Measurements from ENCODE around the gene SLCO2B1. TPM values are rescaled to one million over a fixed set of nuclear protein-coding genes. Genes with fewer than 3 reads are reported as not detected.

SLCO2B1 gene
- total RNA-seq, 1 donor from 2014 or later, result not detected

DNA sequence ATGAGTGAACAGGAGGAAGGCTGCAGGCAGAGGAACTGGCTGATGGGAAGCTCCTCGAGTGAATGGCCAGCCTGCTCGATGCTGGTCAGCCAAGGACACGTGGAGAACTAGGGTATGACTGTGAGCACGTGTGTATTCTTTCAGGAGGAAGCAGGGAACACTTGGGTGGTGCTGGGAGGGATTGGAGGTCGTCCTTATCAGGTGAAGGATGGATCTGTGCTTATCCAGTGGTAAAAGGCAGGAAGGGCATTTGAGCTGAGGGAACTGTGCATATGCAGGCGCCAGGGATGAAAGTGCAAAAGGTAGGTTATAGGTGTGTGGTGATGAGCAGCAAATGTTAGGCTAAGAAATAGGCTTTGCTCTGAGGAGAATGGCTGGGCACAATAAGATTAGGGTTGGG, 9.7 kb upstream of the SLCO2B1 start:
- Mint-ChIP-seq H3K9me3 (no peaks in the 10 kb centered on the region), H3K4me1 (peaks cover 6% of the 10 kb centered on the region), H3K36me3 (no peaks in the 10 kb centered on the region), H3K4me3 (no peak overlapping the region), H3K27ac (no peak overlapping the region), H3K27me3 (ENCODE audit: low read depth) (peaks cover 47% of the 10 kb centered on the region)
- DNase-seq (ENCODE audit: low spot score in 2 of 2, unreplicated experiment in 2 of 2), result no peak
- TF ChIP-seq, protein P1, sequence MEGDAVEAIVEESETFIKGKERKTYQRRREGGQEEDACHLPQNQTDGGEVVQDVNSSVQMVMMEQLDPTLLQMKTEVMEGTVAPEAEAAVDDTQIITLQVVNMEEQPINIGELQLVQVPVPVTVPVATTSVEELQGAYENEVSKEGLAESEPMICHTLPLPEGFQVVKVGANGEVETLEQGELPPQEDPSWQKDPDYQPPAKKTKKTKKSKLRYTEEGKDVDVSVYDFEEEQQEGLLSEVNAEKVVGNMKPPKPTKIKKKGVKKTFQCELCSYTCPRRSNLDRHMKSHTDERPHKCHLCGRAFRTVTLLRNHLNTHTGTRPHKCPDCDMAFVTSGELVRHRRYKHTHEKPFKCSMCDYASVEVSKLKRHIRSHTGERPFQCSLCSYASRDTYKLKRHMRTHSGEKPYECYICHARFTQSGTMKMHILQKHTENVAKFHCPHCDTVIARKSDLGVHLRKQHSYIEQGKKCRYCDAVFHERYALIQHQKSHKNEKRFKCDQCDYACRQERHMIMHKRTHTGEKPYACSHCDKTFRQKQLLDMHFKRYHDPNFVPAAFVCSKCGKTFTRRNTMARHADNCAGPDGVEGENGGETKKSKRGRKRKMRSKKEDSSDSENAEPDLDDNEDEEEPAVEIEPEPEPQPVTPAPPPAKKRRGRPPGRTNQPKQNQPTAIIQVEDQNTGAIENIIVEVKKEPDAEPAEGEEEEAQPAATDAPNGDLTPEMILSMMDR (IDR thresholded peaks at IDR 0.05; ENCODE audit: unreplicated experiment), result no peak

DNA sequence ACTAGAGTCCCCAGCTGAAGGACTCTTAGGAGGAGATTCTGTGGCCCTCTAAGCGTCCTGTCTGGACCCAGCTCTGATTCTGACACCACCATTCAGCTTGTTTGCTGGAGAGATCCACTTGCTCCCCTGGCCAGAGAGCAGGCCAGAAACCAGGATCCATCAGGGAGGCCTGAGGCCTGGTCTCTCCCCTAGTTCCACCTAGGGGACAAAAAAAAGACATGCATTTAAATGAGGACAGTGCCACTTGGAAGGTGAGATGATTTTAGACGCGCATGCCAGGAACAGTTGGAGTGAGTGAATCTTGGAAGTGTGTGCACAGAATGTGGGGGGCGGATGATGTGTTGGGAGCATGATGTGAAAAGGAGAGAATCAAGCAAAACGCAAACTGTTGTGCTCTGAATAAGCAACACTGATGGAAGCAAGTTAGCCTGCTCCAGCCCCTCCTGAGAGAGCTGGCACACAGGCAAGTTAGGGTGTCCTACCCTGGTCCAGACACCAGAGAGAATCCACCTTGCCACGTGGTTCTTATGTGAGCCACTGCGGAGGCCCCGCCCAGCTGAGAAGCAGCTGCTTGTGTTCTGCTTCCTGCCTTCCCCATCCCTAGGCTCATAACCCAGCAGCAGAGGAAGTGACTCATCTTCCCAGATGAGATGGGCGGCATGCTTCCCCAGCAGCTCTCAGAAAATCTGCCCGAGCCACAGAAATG, 8.0 kb upstream of the SLCO2B1 start:
- Mint-ChIP-seq H3K4me3 (no peak overlapping the region), H3K4me1 (peaks cover 12% of the 10 kb centered on the region), H3K36me3 (no peaks in the 10 kb centered on the region), H3K27ac (no peak overlapping the region), H3K9me3 (no peaks in the 10 kb centered on the region), H3K27me3 (ENCODE audit: low read depth) (peaks cover 33% of the 10 kb centered on the region)
- no peak for DNase-seq (ENCODE audit: low spot score in 2 of 2, unreplicated experiment in 2 of 2)
- TF ChIP-seq, protein P1 (IDR thresholded peaks at IDR 0.05; ENCODE audit: unreplicated experiment), result no peak

DNA sequence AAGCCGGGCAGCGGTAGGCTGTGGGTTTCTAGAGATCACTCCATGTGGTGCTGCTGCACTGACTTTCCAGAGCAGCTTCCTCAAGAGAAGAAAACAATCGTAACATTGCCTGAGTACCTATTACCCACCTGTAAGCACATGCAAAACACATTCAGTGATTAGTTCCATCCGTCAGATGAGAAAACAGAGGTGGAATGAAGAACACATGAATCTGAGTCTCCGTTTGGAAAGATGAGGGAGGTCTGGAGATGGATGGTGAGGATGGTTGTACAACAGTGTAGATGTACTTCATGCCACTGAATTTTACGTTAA, 7.5 kb upstream of the SLCO2B1 start:
- H3K9me3 Mint-ChIP-seq, result no peaks in the 10 kb centered on the region
- no peaks in the 10 kb centered on the region for H3K36me3 Mint-ChIP-seq
- TF ChIP-seq, protein P1 (IDR thresholded peaks at IDR 0.05; ENCODE audit: unreplicated experiment), result no peak
- no peak overlapping the region for H3K4me3 Mint-ChIP-seq
- DNase-seq (ENCODE audit: low spot score in 2 of 2, unreplicated experiment in 2 of 2), result no peak
- no peak overlapping the region for H3K27ac Mint-ChIP-seq
- H3K4me1 Mint-ChIP-seq, result peaks cover 13% of the 10 kb centered on the region
- peaks cover 28% of the 10 kb centered on the region for H3K27me3 Mint-ChIP-seq (ENCODE audit: low read depth)

DNA sequence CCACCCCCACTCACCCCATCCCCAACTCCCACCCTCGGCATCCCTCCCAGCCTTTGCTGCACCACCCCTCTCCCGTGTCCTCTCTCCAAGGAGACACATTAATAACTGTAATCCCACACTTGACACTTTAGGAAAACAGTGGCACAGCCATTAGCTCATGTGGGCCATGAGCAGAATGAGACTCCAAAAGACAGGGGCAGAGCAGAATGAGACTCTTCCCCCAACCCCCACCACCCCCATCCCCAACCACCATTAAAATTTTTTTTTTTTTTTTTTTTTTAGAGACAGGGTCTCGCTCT, 6.2 kb upstream of the SLCO2B1 start:
- H3K27me3 Mint-ChIP-seq (ENCODE audit: low read depth), result peaks cover 21% of the 10 kb centered on the region
- H3K4me1 Mint-ChIP-seq, result peaks cover 13% of the 10 kb centered on the region
- H3K4me3 Mint-ChIP-seq, result no peak overlapping the region
- H3K36me3 Mint-ChIP-seq, result no peaks in the 10 kb centered on the region
- DNase-seq (ENCODE audit: low spot score in 2 of 2, unreplicated experiment in 2 of 2), result no peak
- H3K27ac Mint-ChIP-seq, result no peak overlapping the region
- TF ChIP-seq, protein P1 (IDR thresholded peaks at IDR 0.05; ENCODE audit: unreplicated experiment), result no peak
- H3K9me3 Mint-ChIP-seq, result no peaks in the 10 kb centered on the region

DNA sequence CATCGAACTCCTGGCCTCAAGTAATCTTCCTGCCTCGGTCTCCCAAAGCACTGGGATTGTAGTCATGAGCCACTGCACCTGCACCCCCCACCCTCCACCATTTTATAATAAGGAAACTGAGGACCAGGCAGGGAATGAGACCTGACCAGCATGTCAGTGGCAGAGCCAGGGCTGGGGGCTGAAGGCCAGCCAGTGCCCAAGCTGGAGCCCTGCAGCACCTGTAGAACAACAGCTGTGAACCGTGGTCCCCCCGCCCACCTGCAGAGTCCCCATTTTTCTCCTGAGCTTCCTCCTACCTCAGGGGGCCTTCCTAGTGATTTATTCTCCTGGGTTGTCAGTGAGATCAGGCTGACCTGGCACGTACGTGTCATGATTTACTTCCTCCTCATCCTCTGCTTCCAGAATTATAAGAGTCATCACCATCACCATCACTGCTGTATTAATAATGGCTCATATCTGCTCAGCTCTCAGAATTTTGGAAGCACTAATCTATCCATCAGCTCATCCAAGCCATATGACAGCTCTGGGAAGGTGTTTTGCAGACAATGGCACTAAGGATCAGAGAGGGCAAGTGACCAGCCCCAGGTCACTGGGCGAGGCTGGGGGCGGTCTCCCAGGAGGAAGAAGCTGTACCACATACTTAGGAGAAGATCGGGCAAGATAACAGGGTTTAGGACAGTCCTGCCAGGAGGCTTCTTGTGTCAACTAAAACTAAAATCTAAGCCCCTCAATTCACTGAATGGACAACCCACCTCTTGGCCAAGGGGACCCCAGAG, 5.5 kb upstream of the SLCO2B1 start:
- no peak for DNase-seq (ENCODE audit: low spot score in 2 of 2, unreplicated experiment in 2 of 2)
- H3K27me3 Mint-ChIP-seq (ENCODE audit: low read depth), result peaks cover 18% of the 10 kb centered on the region
- H3K27ac Mint-ChIP-seq, result no peak overlapping the region
- peaks cover 13% of the 10 kb centered on the region for H3K4me1 Mint-ChIP-seq
- TF ChIP-seq, protein P1 (IDR thresholded peaks at IDR 0.05; ENCODE audit: unreplicated experiment), result no peak
- H3K36me3 Mint-ChIP-seq, result no peaks in the 10 kb centered on the region
- H3K4me3 Mint-ChIP-seq, result no peak overlapping the region
- H3K9me3 Mint-ChIP-seq, result no peaks in the 10 kb centered on the region

Data from mesothelial cell of epicardium (in vitro differentiated cells).